ENCODE data around the gene LPP.

The LPP gene

DNA sequence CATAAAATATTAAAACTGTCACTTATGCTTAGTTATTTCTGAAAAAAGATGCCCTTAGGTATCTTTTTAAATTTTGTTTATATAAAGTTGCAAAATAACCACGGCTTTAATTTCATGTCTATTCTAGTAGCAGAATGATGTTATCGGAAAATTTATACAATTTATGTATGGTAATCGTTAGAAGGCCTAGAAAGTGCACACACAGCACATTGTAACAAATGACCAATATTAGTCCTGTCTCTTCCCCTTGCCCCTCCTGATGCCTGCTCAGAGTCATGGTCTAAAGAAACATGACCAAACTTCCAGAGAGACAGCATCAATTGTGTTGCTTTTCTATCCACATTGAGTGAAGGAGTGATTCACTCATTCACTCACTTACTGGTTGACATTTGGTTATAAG, 6.2 kb upstream of the LPP start:
- TF ChIP-seq POLR2AphosphoS5 (IDR thresholded peaks at IDR 0.05; ENCODE audit: low read depth, low read length) (no peak), SIN3A (IDR thresholded peaks at IDR 0.05; ENCODE audit: borderline replicate concordance, insufficient read depth, low read length) (no peak), TAF1 (IDR thresholded peaks at IDR 0.05; ENCODE audit: borderline replicate concordance, insufficient read depth, low read length) (no peak)

DNA sequence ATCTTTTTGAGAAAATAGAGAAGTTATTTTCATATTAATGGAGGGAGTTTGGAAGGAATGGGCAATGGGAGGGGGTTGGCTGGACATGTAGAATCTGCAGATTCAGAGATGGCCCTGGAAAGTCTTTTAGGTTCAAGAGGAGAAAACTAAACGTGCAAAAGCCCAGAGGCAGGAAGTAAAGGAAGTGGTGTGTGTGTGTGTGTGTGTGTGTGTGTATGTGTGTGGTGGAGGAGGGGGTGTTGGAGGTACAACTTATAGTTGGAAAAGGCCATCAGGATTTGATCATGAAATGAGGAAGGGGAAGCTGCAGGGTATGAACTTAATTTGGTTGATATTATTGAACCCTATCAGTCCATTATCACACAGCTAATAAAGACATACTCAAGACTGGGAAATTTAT, 5.6 kb upstream of the LPP start:
- TF ChIP-seq FOXP2 (optimal IDR thresholded peaks at IDR 0.05; ENCODE audit: borderline replicate concordance, extremely low read depth, extremely low read length, insufficient read depth): no peak

DNA sequence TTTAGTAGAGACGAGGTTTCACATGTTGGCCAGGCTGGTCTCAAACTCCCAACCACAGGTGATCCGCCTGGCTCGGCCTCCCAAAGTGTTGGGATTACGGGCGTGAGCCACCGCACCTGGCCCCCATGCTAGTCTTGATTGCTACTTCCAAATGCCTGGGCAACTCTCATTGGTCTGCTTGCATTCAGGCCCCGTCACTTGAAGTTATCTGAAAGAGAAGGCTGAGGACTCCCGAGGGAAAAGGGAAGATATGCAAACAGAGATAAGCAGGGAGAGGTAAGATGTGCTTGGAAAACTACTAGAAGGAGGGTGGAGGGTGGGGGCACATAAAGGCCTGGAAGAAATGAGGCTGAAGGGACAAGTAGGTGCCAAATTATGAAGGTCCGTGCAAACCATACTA, 4.4 kb upstream of the LPP start:
- TF ChIP-seq FOXP2 (optimal IDR thresholded peaks at IDR 0.05; ENCODE audit: borderline replicate concordance, extremely low read depth, extremely low read length, insufficient read depth) (no peak), TAF1 (IDR thresholded peaks at IDR 0.05; ENCODE audit: borderline replicate concordance, insufficient read depth, low read length) (no peak), SIN3A (IDR thresholded peaks at IDR 0.05; ENCODE audit: borderline replicate concordance, insufficient read depth, low read length) (no peak), POLR2AphosphoS5 (IDR thresholded peaks at IDR 0.05; ENCODE audit: low read depth, low read length) (no peak)
- TF ChIP-seq, protein P1, sequence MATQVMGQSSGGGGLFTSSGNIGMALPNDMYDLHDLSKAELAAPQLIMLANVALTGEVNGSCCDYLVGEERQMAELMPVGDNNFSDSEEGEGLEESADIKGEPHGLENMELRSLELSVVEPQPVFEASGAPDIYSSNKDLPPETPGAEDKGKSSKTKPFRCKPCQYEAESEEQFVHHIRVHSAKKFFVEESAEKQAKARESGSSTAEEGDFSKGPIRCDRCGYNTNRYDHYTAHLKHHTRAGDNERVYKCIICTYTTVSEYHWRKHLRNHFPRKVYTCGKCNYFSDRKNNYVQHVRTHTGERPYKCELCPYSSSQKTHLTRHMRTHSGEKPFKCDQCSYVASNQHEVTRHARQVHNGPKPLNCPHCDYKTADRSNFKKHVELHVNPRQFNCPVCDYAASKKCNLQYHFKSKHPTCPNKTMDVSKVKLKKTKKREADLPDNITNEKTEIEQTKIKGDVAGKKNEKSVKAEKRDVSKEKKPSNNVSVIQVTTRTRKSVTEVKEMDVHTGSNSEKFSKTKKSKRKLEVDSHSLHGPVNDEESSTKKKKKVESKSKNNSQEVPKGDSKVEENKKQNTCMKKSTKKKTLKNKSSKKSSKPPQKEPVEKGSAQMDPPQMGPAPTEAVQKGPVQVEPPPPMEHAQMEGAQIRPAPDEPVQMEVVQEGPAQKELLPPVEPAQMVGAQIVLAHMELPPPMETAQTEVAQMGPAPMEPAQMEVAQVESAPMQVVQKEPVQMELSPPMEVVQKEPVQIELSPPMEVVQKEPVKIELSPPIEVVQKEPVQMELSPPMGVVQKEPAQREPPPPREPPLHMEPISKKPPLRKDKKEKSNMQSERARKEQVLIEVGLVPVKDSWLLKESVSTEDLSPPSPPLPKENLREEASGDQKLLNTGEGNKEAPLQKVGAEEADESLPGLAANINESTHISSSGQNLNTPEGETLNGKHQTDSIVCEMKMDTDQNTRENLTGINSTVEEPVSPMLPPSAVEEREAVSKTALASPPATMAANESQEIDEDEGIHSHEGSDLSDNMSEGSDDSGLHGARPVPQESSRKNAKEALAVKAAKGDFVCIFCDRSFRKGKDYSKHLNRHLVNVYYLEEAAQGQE (IDR thresholded peaks at IDR 0.05; ENCODE audit: insufficient read depth in 1 of 2, low read depth in 2 of 2, low read length in 2 of 2): no peak

DNA sequence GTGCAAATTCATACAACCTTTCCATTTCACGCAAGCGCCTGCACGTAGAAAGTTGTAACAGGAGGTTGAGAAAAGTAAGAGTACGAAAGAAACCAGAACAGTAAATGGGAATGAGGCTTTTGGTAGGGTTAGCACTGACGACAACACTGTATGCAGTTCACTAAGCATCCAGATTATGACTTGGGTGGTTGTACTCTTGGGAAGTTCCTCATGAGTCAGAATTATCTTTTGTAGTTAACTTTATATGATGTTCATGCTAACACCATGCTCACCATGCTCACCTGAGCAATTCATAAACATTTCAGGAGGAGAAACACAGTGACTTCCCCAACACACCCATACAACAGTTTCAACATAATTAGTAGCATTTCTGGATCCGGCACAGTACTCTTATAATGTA, 3.0 kb upstream of the LPP start:
- TF ChIP-seq, protein P1 (IDR thresholded peaks at IDR 0.05; ENCODE audit: insufficient read depth in 1 of 2, low read depth in 2 of 2, low read length in 2 of 2): no peak
- TF ChIP-seq TAF1 (IDR thresholded peaks at IDR 0.05; ENCODE audit: borderline replicate concordance, insufficient read depth, low read length) (no peak), FOXP2 (optimal IDR thresholded peaks at IDR 0.05; ENCODE audit: borderline replicate concordance, extremely low read depth, extremely low read length, insufficient read depth) (no peak), SIN3A (IDR thresholded peaks at IDR 0.05; ENCODE audit: borderline replicate concordance, insufficient read depth, low read length) (no peak), POLR2AphosphoS5 (IDR thresholded peaks at IDR 0.05; ENCODE audit: low read depth, low read length) (no peak)

DNA sequence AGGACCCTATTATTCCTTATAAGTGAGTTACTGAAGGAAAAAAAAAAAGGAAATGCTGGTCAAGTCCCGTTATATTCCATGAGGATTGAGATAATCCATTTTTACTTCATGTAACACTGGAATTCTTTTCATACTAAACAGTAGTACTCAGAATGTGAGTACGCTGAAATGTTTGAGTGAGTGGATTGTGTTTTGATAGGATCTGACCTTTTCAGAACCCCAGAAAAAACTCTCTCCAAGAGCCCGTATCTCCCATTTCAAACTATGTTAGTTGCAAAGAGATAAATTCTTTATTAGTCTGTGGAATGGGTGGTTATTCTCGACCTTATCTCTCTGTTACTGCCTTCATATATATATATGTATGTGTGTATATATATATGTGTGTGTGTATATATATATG, 2.5 kb upstream of the LPP start:
- TF ChIP-seq POLR2AphosphoS5 (IDR thresholded peaks at IDR 0.05; ENCODE audit: low read depth, low read length) (no peak), TAF1 (IDR thresholded peaks at IDR 0.05; ENCODE audit: borderline replicate concordance, insufficient read depth, low read length) (no peak), FOXP2 (optimal IDR thresholded peaks at IDR 0.05; ENCODE audit: borderline replicate concordance, extremely low read depth, extremely low read length, insufficient read depth) (no peak), SIN3A (IDR thresholded peaks at IDR 0.05; ENCODE audit: borderline replicate concordance, insufficient read depth, low read length) (no peak)
- TF ChIP-seq, protein P1 (IDR thresholded peaks at IDR 0.05; ENCODE audit: insufficient read depth in 1 of 2, low read depth in 2 of 2, low read length in 2 of 2): no peak

DNA sequence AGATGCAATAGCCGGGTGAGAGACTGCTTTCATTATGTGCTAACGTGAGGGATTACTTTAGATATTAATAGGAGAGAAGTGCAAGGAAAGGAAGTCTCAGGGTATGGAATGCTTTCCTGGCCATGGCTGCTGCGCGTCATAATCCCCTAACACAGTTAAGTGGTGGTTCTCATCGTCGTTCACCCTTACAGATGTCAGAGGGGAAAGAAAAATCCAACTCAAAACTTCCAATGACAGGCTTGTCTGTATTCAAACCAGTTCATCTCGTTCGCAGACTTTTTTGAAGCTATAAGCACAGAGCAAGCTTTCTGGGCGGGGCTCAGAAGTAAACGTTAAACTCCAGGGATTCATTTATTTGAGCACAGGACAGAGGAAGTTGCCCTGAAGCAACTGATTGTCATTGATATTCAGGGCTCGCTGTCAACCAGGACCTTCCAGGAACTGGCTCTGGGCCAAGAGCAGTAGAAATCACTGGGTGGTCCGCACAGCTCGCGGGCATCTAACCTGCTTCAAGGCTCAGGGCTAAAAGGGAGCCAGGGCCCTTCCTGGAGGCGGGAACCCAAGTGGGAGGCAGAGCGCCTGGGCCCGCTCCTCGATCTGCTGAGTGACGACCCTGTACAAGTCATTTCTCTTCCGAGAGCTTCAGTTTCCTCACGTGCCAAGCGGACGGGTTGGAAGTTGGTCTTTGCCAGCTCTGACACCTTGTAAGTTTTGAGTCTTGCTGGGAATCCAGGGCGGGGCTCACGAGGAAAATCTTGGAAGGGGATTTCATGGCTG, 1.1 kb upstream of the LPP start:
- TF ChIP-seq FOXP2 (optimal IDR thresholded peaks at IDR 0.05; ENCODE audit: borderline replicate concordance, extremely low read depth, extremely low read length, insufficient read depth) (no peak), SIN3A (IDR thresholded peaks at IDR 0.05; ENCODE audit: borderline replicate concordance, insufficient read depth, low read length) (no peak), POLR2AphosphoS5 (IDR thresholded peaks at IDR 0.05; ENCODE audit: low read depth, low read length) (no peak), TAF1 (IDR thresholded peaks at IDR 0.05; ENCODE audit: borderline replicate concordance, insufficient read depth, low read length) (no peak)
- TF ChIP-seq, protein P1 (IDR thresholded peaks at IDR 0.05; ENCODE audit: insufficient read depth in 1 of 2, low read depth in 2 of 2, low read length in 2 of 2): no peak
